Activated naive CD8-positive, alpha-beta T cell treated with anti-CD3 and anti-CD28 coated beads for 36 hours (primary cell): ENCODE measurements around the gene PLCL2. TPM values are rescaled to one million over a fixed set of nuclear protein-coding genes. Genes with fewer than 3 reads are reported as not detected.

Source experiments
- DNase-seq: peaks from one replicate; pipeline ENCODE4 v3.0.0; 2021
- H3K27ac Mint-ChIP-seq: one replicate; pipeline ENCODE4 v1.8.0; 2022; ENCODE audit warnings: mild to moderate bottlenecking, moderate library complexity, mixed read lengths
- H3K27me3 Mint-ChIP-seq: one replicate; pipeline ENCODE4 v1.8.0; 2022; ENCODE audit warnings: mild to moderate bottlenecking, mixed read lengths
- H3K36me3 Mint-ChIP-seq: one replicate; pipeline ENCODE4 v1.8.0; 2021; ENCODE audit warnings: mild to moderate bottlenecking, mixed read lengths
- H3K4me1 Mint-ChIP-seq: one replicate; pipeline ENCODE4 v1.8.0; 2021; ENCODE audit warnings: mixed read lengths
- H3K4me3 Mint-ChIP-seq: one replicate; pipeline ENCODE4 v1.8.0; 2022; ENCODE audit warnings: mild to moderate bottlenecking, moderate library complexity, mixed read lengths
- H3K9me3 Mint-ChIP-seq: one replicate; pipeline ENCODE4 v1.8.0; 2022; ENCODE audit warnings: mixed read lengths
- total RNA-seq, 2 experiments: library from RNA; stranded (reverse); gene quantifications; one replicate each; pipeline ENCODE4 v1.2.3, GENCODE V29; 2021

Gene PLCL2
- total RNA-seq, 2 experiments from 2014 or later: 19.1 to 19.6 TPM

DNA sequence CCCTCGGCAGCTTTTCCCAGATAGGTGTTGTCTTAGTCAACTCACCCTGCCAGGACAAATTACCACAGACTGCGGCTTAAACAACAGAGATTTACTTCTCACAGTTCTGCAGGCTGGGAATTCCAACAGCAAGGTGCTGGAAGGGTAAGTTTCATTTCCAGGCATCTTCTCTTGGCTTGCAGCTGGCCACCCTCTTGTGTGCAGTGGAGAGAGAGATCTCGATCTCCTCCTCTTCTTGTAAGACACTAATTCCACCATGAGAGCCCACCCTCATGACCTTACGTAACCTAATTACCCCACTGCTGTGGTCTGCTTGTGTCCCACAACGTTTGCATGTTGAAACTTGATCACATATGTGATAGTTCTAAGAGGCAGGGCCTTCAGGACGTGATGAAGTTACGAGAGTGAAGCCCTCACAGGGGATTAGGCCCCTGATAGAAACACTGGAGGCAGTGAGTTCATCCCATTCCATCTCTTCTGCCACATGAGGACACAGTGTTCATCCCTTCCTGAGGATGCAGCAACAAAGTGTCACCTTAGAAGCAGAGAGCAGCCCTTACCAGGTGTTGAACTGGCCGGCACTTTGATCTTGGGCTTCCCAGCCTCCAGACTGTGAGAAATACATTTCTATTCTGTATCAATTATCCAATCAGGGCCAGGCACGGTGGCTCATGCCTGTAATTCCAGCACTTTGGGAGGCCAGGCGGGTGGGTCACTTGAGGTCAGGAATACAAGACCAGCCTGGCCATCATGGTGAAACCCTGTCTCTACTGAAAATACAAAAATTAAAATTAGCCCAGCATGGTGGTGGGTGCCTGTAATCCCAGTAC lies 247.7 kb downstream of the PLCL2 start:
- Mint-ChIP-seq H3K27ac (peak overlapping the region; percentile 46), H3K4me1 (no peaks in the 10 kb centered on the region), H3K27me3 (no peaks in the 10 kb centered on the region), H3K36me3 (no peaks in the 10 kb centered on the region), H3K4me3 (no peak overlapping the region), H3K9me3 (no peaks in the 10 kb centered on the region)
- DNase-seq: no peak

DNA sequence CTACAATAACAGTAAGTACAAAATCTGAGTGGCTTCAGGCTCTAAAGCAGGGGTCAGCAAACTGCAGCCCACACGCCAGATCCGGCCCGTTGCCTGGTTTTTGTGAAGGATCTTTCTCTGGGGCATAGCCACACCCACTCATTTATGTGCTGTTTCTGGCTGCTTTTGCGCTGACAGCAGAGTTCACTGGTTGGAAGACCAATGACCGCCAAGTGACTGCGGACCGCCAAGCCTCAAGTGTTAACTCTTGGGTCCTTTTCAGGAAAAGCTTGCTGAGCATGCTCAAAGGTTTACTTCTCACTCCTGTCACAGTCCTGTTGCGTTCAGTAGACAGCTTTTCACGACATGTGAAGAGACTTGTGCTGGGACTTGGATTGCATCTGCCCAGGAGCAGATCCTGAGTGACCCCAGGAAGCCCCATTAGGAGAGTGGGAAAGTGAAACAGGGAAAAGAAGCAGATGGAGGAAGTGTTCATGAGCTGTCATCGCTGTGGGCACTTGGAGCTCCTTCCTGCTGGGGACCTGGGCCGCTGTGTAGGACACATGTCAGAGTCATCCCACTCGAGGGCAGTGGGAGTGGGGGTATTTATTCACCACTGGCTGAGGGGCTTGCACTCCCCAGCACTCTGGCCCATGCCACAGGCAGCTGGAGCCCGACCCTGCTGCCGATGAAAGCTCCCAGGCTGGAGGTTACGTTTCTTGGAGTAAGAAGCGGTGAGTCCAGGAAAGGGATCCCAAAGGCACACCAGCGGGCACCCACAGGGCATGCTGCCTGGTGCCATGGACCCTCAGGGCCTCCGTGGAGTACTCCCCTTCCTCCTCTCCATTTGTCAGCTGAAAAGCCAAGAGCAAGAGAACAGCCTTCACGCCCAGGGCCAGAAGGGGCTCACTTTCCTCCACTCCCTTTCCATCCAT lies 249.1 kb downstream of the PLCL2 start:
- H3K4me1 Mint-ChIP-seq: no peaks in the 10 kb centered on the region
- no peaks in the 10 kb centered on the region for H3K9me3 Mint-ChIP-seq
- H3K36me3 Mint-ChIP-seq: no peaks in the 10 kb centered on the region
- H3K4me3 Mint-ChIP-seq: no peak overlapping the region
- DNase-seq: no peak
- H3K27ac Mint-ChIP-seq: no peak overlapping the region
- no peaks in the 10 kb centered on the region for H3K27me3 Mint-ChIP-seq

DNA sequence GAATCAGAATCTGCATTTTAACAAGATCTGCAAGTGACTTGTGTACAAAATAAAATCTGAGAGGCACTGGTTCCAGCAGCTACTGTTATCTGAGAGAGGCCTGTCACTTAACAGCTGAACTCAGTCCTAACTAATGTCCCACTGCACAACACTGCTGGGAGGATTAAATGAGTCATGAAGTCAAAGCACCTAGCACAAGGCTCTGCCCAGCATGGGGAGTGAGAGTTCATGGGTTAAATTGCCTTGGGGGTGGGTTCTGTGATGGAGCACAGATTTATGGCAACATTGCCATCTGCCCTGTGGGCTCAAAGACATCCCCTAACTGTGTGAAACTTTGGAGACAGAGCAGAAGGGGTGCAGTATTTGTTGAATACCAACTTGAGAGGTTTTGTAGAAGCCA lies 250.9 kb downstream of the PLCL2 start:
- no peak overlapping the region for H3K4me3 Mint-ChIP-seq
- no peaks in the 10 kb centered on the region for H3K9me3 Mint-ChIP-seq
- no peak overlapping the region for H3K27ac Mint-ChIP-seq
- no peaks in the 10 kb centered on the region for H3K27me3 Mint-ChIP-seq
- H3K36me3 Mint-ChIP-seq: no peaks in the 10 kb centered on the region
- DNase-seq: no peak
- H3K4me1 Mint-ChIP-seq: no peaks in the 10 kb centered on the region

DNA sequence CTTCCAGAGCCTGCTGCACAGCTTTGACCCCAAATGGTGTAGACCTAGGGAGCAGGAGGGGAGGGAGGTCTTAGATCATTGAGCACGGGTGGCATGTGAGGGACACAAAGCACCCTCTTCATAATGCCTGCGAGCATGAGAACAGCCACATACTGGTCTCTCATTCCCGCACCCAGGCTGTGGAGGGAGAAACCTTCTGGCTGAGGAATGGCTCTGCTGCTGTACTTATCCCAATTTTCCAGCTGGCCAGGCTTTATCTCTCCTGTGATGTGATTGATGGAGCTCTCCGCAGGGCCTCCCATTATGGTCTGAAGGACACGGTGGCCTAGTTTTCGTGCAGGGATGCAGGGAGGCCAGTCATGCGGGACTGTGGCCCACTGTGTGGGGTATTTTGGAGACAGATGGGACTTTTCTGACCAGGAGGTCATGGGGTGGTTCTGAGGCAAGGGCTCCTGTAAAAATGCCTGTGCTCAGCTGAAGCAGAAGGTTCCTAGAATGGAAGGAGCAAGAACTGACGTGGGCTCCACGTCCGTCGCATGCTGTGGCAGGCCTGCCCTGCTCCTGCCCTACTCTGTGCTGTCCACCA lies 251.5 kb downstream of the PLCL2 start:
- Mint-ChIP-seq H3K4me3 (no peak overlapping the region), H3K36me3 (no peaks in the 10 kb centered on the region), H3K9me3 (no peaks in the 10 kb centered on the region), H3K4me1 (no peaks in the 10 kb centered on the region), H3K27me3 (no peaks in the 10 kb centered on the region), H3K27ac (no peak overlapping the region)
- no peak for DNase-seq

DNA sequence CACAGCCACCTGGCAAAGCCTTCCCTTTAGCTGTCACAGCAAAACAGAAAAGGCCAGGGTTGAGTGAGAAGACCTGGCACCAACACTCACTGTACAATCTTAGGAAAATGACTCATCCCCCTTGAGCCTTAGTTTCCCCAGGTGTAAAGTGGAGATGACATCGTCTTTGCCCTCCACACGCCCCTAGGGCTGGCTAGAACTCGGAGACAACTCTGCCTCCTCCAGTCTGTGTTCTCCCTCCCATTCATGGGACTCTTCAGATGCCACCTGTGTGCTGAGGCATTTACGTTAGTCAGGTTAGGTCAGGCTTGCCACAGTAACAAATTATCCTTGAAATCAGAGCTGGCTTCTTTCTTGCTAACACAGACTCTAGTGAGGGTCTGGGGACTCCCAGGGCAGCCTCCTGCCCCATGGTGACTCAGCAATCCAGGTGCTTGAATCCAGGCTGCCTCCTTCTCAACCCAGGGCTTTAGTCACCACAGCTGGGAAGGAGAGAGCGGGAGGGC lies 252.6 kb downstream of the PLCL2 start:
- Mint-ChIP-seq H3K9me3 (no peaks in the 10 kb centered on the region), H3K4me3 (no peak overlapping the region), H3K27ac (peak overlapping the region; percentile 42)

DNA sequence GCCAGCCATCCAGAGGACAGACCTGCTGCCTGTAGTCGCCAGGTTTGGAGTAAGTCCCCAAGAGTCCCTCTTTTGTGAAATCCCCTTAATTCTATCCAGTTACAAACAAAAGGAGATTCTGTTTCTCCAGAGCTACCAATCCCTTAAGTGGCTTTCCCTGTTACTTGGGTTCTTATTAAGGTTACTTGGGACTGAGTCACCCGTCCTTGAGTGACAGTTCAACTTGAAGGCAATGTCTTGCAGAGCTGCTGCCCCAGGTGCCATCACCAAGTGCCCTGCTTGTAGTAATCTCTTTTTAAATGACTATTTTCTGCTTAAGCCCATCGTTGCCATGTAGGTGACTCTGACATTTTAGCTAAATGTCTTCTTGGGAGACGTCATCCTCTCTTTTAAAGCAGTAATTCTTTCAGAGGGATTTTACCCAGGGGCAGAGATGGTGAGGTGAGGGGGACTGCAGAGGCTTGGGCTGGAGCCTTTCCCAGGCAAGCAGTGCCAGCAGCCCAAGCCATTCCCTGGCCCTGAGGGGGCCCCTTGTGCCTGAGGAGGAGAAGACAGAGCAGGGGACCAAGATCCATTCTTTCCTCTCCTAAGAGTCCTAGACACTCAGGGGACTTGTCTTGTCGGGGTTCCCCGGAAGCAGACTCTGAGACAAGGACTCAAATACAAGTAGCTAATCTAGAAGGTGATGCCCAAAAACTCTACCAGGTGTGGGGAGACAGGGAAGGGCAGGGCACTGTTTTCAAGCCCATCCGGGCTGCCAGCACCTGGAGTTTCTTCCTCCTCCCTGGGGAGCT lies 253.7 kb downstream of the PLCL2 start:
- no peaks in the 10 kb centered on the region for H3K4me1 Mint-ChIP-seq
- no peaks in the 10 kb centered on the region for H3K27me3 Mint-ChIP-seq
- H3K27ac Mint-ChIP-seq: no peak overlapping the region
- DNase-seq: no peak
- no peaks in the 10 kb centered on the region for H3K36me3 Mint-ChIP-seq
- no peaks in the 10 kb centered on the region for H3K9me3 Mint-ChIP-seq
- no peak overlapping the region for H3K4me3 Mint-ChIP-seq

More for the DNA sequence above, 252.6 kb downstream of the PLCL2 start:
- DNase-seq: no peak
- Mint-ChIP-seq H3K4me1 (no peaks in the 10 kb centered on the region), H3K36me3 (no peaks in the 10 kb centered on the region), H3K27me3 (no peaks in the 10 kb centered on the region)
